Occipital lobe (tissue), 2 donors: ENCODE measurements around the gene PARVB. TPM values are rescaled to one million over a fixed set of nuclear protein-coding genes. Genes with fewer than 3 reads are reported as not detected.

Source experiments
- DNase-seq: peaks from one replicate; lab custom pipeline; 2025; lab: John Stamatoyannopoulos, UW
- total RNA-seq: library from RNA; depleted of rRNA; stranded (reverse); fragments of >200 nt; gene quantifications from one replicate; pipeline ENCODE4 v1.2.3, GENCODE V29; 2014

PARVB gene
- total RNA-seq, 1 donor from 2014 or later: 5.1 TPM

DNA sequence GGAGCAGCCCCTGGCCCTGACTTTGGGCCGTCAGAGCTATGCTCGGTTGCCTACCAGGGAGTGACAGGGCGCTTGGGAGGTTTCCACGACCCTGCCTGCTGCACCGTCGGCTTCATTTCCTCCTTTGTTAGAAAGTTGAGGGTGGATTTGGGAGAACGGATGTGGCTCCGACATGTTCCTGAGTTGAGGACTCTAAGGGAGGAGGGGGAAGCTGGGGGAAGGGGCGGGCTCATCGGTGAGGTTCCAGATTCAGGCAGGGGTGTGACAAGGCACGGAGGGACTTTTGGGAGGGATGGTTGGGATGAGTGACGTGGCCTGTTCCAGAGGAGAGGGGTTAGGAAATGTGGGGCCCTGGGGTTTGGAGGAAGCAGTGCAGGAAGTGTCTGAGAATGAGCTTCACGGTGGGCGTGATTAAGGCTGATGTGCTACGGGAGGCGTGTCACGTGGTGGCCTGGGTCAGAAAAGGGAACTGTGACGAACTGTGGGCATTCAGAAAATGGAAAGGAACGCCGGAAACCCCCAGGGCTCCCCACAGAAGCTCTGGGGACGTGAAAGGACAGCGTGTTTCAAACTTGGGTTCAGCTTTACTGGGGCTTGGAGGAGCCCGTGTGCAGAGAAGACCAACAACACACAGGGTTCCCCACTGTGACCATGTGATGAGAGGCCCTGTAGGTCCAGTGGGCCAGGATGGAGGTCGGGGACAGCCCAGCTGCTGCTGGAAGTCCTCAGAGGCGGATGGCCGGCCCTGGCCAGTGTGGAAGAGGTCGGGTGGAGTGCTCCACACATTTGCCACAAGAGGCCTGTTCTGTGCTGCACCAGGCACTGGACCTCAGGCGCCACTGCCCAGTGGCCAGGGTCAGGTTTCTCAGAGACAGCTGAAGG lies 2.8 kb downstream of the PARVB start:
- DNase-seq: no peak

DNA sequence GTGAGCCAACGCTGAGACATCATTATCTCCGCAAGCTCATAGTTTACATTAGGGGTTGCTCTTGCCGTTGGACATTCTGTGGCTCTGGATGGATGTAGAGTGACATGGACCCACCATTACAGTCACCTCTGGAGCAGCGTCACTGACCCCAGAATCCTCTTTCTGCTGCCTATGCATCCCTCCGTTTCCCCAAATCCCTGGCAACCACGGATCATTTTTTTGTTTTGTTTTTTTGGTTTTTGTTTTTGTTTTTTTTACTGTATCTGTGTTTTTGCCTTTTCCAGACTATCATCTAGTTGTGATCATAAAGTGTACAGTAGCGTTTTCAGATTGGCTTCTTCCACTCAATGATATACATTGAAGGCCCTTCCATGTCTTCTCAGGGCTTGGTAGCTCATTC lies 4.0 kb downstream of the PARVB start:
- no peak for DNase-seq

DNA sequence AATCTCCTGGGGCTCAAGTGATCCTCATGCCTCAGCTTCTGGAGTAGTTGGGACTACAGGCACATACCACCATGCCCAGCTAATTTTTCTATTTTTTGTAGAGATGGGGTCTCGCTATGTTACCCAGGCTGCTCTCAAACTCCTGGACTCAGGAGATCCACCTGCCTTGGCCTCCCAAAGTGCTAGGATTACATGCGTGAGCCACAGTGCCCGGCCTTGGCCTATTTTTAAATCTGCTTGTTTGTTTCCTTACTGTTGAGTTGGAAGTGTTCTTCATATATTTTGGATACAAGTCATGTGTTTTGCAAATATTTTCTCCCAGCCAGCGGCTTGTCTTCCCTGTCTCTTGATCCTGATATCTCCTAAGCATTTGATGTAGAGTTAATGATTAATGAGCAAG lies 5.0 kb downstream of the PARVB start:
- no peak for DNase-seq

DNA sequence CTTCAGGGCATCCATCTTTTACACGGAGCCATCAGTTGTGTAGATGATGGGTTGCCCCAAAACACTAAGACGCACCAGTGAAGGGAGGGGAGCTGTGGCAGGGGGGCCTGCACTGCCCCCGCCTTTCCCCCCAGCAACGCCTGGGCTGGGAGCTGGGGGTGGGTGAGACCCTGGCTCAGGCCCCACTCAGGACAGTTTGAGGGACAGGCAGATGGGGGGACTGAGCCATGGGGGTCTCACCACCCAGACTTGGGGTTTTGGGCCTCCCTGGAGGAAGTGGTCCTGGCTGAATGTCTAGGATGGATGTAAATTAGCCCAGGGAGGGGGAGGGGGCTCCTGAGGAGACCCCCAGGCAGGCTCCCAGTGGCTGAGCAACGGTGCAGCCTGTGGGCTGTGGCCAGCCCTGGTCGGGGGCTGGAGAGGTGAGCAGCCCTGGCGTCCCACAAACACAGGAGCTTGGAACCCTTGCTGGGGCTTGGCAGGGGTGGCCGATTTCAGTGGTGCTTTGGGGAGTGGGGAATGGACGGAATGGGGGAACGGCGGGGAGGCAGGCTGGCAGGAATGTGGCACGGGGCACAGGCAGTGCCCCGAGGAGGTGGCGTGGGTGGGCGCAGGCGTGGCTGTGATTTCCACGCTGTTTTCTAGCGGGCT lies 6.1 kb downstream of the PARVB start:
- DNase-seq: no peak

DNA sequence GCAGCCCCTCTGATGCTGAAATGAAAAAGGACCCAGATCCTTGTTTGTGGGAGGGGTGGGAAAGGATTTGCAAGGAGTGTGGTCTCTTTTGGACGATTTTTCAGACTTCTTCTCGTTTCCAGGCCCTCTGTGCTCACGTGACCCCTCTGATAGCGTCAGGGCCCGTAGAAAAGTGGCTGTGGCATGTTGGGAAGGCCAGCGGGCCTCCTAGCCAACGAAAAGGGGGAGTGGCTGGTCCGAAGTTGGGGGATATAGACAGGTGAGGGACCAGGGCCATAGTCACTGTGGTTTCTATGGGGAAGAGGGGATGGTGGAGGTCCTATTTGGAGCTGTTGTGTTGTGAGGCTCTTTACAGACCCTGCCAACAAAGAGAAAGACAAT lies 6.6 kb downstream of the PARVB start:
- DNase-seq: no peak

DNA sequence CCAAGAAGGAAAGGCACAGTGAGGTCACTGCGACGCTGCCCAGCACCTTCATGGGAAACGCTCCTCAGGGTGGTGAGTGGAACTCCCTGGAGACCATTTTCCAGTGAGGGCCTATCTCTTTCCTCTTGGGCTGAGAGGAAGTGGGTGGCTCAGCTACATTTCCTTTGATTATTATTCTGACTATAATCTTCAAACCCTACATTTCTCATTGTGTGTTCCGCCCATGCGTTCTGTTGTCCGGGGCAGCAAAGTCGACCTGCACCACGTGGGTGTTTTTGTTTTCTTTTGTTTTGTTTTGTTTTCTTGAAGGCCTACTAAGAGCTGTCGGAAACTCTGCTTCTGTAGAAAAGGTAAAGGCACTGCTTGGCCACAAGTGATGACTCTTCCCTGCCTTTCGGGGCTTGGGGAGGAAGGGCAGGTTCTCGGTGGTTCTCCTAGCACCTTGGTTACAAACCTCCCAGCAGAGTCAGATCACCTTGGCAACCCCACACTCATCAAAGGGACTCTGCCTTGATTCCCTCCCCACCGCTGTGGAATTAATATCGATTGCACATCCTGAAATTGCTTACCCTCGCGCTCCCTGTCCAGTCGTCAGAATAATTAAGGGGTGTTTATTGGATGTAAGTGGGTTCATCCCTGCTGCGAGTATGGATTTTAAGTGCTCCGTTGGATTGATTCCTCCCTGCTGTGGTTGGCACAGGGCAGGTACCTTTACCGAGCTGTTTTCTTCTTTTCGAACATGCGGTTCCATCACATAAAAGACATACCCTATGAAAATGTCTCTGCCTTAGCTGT lies 7.3 kb downstream of the PARVB start:
- DNase-seq: no peak

DNA sequence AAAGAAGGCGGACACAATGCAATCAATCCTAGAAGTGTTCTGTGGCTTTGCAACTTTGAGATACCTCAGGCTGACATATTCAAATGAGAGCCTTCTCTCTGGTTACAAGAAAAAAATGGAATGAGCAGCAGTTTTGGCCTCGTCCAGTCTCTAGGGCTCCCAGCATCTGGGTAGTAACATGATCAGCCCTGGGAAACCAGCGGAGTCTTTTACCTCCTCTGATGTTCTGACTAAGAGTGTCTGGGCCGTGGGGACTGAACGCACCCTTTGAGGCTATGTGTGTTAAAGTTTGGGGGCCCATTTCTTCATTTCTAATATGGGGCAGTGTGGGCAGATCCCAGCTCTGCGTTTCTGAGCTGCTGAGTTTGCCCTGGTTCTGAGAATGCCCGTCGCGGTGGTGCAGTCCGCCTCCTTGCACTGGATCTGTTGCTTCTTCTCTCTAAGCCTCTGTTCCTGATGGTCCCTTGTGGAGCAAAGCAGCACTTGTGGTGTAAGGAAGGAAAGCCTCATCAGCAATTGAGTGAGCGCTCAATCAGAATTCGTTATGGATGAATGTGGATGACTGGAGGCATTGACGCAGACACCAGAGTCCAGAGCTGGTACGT lies 8.1 kb downstream of the PARVB start:
- no peak for DNase-seq

DNA sequence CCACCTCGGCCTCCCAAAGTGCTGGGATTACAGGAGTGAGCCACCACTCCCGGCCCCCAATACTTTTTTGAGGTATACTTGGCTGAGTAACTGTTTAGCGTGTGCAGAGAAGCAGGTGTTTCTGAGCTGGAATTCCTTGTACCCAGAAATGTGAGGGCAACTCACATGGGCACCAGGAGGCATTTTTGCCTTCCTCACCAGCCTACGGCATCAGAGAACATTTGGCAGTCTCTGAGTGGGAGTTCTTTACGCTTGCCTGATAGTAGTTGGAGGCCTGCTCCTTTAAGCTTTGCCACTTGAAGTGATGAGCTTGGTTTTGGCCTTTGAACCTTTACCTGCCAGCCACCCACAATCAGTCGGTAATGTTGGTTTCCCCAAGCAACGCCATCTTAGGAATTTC lies 9.2 kb downstream of the PARVB start:
- no peak for DNase-seq

DNA sequence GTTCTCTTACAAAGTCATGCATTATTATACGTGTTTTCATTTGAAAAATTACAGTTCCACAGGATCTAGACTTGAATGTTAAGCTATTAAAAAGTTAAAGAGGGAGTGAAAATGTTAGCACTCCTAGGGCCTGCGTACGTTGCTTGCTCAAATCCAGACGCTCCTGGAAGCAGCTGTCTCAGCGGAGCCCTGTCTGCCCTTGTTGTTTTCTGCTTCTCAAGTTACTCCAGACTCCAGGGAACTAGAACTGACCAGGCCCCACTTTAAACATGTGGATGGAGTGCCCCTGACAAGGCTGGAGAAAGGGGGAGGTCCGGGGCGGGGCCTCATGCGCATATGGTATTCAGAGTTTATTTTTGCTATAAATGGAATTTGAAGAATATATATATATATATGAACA lies 9.6 kb downstream of the PARVB start:
- DNase-seq: no peak

DNA sequence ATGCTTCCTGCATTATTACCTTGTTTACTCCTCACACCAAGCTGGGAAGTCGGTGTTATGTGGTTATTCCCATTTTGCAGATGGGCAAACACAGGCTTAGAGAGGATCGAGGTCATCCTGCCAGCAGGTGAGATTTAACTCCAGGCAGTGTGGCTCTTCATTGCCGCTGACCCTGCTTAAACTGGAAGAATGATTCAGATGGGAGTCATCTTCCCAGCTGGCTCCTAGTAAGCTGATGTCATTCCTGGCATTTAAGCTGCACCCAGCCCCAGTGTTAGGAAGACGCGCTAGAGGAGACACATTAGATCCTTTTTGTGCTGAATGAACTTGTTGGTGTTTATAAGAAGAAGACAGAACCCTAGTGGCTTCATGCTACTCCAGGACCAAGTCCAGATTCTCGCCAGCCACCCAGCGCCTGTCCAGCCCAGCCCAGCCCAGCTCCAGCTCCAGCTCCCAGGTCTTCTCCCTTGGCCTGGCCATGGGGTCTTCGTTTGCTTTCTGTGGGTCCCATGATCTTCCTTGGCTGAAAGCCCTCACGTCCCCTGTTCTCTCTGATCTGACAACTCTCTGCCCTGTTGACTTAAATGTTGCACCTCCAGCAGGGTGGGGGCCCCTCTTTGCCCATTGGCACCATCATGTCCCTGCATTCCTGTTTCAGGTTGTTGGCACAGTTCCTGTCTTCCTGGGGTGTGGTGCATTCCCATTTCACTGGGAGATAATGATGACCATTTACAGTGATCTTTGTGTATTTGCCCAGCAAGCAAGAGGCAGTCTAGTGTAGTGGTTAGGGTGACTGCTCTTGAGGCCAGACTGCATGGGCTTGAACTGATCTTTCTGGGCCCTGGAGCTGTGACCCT lies 13.6 kb downstream of the PARVB start:
- no peak for DNase-seq

DNA sequence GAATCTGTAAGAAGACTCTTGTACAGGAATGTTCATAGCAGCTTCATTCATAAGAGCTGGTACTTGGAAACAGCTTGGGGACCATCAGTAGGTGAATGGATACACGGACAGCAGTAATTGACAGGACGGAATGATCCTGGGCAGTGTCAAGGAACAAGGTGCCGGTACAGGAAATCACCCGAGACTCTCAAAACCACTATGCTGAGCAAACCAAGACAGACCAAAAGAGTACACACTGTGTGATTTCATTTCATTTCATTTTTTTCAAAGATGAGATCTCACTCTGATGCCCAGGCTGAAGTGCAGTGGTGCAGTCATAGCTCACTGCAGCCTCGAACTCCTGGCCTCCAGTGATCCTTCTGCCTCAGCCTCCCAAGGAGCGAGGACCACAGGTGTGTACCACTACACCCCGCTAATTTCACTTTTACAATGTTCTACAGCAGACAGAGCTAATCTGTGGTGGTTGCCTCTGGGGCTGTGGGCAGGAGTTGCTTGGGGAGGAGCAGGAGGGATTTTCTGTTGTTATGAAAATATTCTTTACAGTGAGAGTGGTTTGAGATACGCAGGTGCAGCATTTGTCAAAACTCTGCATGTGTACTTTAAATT lies 15.6 kb downstream of the PARVB start:
- DNase-seq: no peak

DNA sequence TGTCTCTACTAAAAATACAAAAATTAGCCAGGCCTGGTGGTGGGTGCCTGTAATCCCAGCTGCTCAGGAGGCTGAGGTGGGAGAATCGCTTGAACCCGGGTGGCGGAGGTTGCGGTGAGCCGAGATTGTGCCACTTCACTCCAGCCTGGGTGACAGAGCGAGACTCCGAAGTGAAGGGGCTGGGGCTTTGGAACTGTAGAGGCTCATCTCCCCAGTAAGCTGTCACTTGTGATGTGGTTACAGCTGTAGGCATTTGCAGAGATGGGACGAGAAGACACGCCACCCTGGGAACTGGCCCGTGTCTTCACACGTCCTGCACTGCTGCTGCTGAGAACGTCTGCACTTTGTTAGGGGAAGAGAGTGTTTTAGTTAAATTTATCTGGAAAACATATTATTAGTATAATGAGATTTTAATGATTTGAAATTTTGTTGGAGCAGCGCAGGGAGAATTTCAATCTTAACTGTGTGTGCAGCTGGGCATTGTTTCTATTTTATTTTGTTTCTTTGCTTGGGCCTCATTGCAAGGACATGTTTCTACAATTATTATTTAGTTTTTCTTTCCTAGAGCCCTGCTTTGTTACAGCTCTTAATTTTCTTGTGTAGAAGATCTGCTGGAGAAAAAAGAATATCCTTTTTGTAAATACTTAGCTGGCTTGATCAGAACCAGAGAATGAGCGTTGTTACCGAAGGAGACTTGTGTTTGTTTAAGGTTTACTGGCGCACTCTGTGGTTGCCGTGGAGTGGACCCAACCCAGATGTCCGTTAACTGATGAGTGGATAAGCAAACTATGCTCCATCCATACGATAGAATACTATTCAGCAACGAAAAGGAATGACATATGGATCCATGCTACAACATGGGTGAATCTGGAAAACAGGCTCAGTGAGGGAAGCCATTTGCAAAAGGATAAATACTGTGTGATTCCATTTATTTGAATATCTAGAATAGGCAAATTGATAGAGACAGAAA lies 18.4 kb downstream of the PARVB start:
- no peak for DNase-seq

DNA sequence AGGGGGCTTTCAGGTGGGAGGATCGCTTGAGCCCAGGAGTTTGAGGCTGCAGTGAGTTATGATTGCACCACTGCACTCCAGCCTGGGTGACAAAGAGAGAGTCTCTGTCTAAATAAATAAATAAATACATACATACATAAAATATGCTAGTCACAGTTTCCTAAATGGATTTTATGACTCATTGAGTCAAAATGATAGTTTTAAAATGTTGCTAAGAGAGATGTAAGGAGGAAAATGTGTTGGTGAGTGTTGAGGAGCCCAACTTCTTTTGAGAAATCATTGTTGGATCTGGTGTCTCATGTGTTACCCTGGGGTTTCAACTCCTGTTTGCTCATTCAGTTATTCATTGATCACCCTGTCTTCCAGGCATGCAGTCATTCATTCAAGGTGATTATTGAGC lies 21.0 kb downstream of the PARVB start:
- no peak for DNase-seq

DNA sequence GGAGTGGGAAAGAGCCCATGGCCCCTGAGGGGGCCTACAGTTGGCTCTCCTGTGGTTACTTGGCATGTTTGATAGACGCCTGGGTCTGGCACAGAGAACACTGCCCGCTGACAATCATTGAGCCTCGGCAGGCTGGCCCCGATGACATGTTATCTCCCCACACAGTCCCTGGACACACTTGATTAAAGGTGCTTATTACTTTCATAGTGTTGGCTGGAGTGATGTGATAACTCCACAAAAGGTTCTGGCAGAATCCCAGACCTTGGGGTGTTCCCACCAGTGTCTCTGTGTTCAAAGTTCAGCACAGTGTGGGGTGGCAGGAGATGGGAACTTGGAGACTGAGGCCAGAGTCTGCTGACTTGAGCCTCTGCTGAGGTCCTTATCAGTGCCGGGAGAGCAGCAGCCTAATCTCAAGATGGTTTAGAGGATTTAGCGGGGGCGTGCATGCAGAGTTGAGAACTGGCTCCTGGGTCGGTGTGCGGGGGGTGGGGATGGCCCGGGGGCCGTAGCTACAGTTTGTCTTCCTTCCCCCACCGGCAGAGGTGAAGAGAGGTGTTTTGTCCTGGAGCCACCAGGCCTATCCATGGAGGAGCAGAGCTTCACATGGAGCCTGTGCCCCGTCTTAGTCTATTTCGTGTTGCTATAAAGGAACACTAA lies 22.5 kb downstream of the PARVB start:
- DNase-seq: no peak

DNA sequence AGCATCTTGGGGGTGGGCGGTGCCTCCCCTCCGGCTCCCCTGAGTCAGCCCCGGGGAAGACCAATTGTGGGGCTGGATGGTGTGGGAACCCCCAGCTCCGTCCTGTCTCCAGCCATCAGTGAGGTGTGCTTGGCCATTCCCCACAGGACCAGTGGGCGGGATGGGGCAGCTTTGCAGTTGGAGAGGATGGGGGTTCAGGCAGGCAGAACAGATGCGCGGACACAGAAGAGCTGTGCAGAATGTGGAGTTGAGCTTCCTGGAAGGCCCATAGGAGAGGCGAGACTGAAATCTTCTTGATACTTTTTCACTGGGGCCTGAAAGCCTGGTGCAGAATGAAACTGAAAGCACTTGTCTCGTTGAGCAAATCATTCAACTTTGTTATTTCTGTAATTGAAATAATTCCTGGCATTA lies 23.8 kb downstream of the PARVB start:
- DNase-seq: no peak

DNA sequence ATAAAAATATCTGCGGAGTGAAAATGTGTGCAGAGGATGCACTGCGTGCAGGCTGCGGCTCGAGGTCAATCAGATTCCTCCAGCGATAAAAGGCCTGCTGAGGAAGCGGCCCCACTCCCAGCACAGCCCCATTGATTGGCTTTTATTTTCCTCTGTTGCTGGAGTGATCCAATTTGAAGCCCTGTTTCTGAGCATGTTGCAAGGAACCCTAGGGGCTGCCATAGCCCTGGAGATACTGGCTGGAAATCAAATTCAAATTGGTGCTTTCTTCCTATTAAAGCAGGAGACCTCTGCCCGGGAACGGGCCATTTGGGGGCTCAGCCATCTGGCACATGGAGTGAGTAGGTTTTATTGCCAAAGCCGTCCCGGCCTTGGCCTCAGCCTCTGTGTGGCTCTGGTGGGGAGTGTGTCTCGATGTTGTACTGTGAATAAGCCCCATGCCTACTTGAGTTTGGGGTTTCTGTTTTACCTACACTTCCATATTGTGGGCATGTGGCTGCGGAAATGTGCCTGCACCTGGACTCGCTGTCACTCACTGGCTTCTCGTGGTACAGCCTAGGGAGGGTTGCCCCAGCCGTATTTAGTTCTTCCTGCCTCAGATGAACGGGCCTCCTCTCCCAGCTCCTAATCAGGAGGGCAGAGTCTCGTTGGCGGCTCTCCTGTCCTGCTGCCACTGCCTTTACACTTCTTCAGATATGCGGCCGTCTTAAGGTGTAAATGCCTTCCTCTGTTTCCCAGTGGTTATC lies 25.6 kb downstream of the PARVB start:
- DNase-seq: no peak

DNA sequence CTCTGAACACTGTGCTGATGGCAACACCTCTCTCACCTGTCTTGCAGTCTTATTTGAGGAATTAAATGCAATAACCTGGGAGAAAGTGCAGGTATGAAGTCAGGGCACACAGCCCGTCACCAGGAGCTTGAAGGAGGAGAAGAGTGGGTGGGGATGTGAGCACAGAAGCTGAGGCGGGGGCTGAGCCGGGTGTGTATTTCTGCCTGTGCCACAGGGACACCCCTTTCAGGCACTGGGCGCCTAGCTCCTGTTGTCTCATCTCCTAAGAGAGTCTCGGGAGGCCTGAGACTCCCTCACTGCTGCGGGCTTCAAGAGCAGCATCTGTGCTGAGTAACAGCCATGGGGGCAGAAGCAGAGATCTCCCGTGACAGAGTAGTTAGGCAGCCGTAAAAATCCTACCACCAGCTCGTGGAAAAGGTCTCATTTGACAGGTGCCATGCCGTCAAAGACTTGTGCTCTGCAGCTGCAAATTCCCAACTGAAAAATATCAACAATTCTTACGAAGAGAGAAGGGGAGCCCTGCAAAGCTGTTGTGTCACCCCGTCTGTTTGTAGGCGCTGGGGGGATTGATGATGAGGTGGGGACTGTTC lies 26.8 kb downstream of the PARVB start:
- no peak for DNase-seq

DNA sequence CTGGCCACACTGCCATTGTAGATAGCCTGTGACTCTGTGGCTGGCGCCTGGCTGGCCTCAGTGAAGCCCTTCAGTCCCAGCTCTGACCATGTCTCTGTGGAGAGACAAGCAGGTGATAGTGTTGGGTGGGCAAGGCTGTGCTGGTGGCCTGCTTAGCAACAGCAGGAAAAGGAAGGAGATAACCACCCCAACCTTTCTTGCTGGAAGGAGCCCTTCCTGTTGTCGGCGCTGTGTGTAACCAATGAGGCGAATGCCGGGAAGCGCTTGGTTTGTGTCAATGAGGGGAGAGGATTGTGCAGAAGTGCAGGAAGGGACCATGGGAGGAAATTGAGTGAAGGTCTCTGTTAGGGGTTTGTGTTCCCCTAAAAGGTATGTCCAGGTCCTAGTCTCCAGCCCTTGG lies 27.3 kb downstream of the PARVB start:
- no peak for DNase-seq
